Raji (cell line): Measurements from ENCODE around the gene LDLRAD4.

Experiments used
- POLR2A ChIP-seq: IDR thresholded peaks from 2 replicates; pipeline ENCODE4 v1.6.1; 2011; ENCODE audit warnings: low read depth, low read length, control low read depth; ENCODE audit not compliant: insufficient read depth

Gene LDLRAD4

GRCh38 chr18:13371689-13372418, 153.3 kb downstream of the LDLRAD4 start:
- TF ChIP-seq POLR2A = no peak

GRCh38 chr18:13372531-13372951, 154.0 kb downstream of the LDLRAD4 start:
- TF ChIP-seq POLR2A = no peak

GRCh38 chr18:13374096-13374467, 155.5 kb downstream of the LDLRAD4 start:
- no peak for TF ChIP-seq POLR2A

- TF ChIP-seq POLR2A = no peak
Measured at GRCh38 chr18:13374468-13375301, 156.1 kb downstream of the LDLRAD4 start.

GRCh38 chr18:13375302-13376255, 157.0 kb downstream of the LDLRAD4 start:
- TF ChIP-seq POLR2A = no peak

- no peak for TF ChIP-seq POLR2A
Measured at GRCh38 chr18:13376298-13376840, 157.8 kb downstream of the LDLRAD4 start.

- TF ChIP-seq POLR2A = no peak
Measured at GRCh38 chr18:13376841-13377351, 158.3 kb downstream of the LDLRAD4 start.

- no peak for TF ChIP-seq POLR2A
Measured at GRCh38 chr18:13377496-13377895, 158.9 kb downstream of the LDLRAD4 start.

- TF ChIP-seq POLR2A = no peak
Measured at GRCh38 chr18:13378150-13378549, 159.6 kb downstream of the LDLRAD4 start.

GRCh38 chr18:13379062-13379865, 160.7 kb downstream of the LDLRAD4 start:
- no peak for TF ChIP-seq POLR2A

- TF ChIP-seq POLR2A = no peak
Measured at GRCh38 chr18:13379930-13380690, 161.6 kb downstream of the LDLRAD4 start.

GRCh38 chr18:13380691-13381070, 162.1 kb downstream of the LDLRAD4 start:
- no peak for TF ChIP-seq POLR2A

GRCh38 chr18:13381331-13381730, 162.8 kb downstream of the LDLRAD4 start:
- no peak for TF ChIP-seq POLR2A
